Motor neuron (in vitro differentiated cells): ENCODE data around the gene RAD51B. TPM values are rescaled to one million over a fixed set of nuclear protein-coding genes. Genes with fewer than 3 reads are reported as not detected.
A peak's percentile ranks its signal among the peaks of the same experiment; 100 is the strongest.

Experiments used
- ATAC-seq, 8 experiments: fragments of 200-7000 bp; cut with Tn5 transposase; replicated peaks in 6 of 8; 2 replicates each; pipeline ENCODE4 v1.8.0; 2021; ENCODE audit warnings: mild to moderate bottlenecking in 8 of 8, moderate library complexity in 8 of 8
- H3K27ac ChIP-seq, 2 donors: fragments of 250-450 bp; sonication (Bioruptor Pico); 2 replicates each; pipeline ENCODE4 v1.9.0; 2021; ENCODE audit warnings: antibody characterized with exemption in 2 of 2, mild to moderate bottlenecking in 2 of 2, moderate library complexity in 1 of 2
- H3K4me1 ChIP-seq, 2 donors: fragments of 250-450 bp; sonication (Bioruptor Pico); replicated peaks in 1 of 2; 2 replicates each; pipeline ENCODE4 v1.6.1; 2021; ENCODE audit warnings: antibody characterized with exemption in 2 of 2, mild to moderate bottlenecking in 2 of 2, moderate library complexity in 1 of 2
- H3K4me3 ChIP-seq, 5 donors: fragments of 250-450 bp; sonication (Bioruptor Pico); 2 replicates each; pipeline ENCODE4 v1.9.0; 2021; ENCODE audit warnings: antibody characterized with exemption in 5 of 5, mild to moderate bottlenecking in 5 of 5, moderate library complexity in 4 of 5
- WGBS, 10 experiments: fragments of 450-650 bp; shearing (Covaris generic); methylation state at CpG; one replicate each; pipeline ENCODE4 v1.0.0; 2022; 5-methylcytosine and 5-hydroxymethylcytosine counted together
- in situ Hi-C, 9 experiments: fragments of 400-800 bp; cut with MboI; loops; one replicate each; pipeline ENCODE4 v1.15.0; 2021; ENCODE audit warnings: low sequenced_read_pairs in 9 of 9, low pct_unique_long_range_greater_than_20kb in 2 of 9; ENCODE audit not compliant: unreplicated experiment in 9 of 9
- total RNA-seq, 8 experiments: library from RNA; unstranded; fragments of 300-600 nt; gene quantifications; 2 replicates each; pipeline versions ENCODE4 v1.2.3 to v1.2.4, GENCODE V29; 2022

RAD51B gene
- total RNA-seq, 8 experiments from 2014 or later: 5.4 to 37.7 (median 11.0) TPM

GRCh38 chr14:68495101-68496039 is 675.8 kb downstream of the RAD51B start:
- peak in 1 of 8 experiments; percentile 20 for ATAC-seq
- WGBS, 10 experiments: 60 to 100% (median 87%) methylated on average over 1 to 13 of the region's 14 CpGs; no CpG with 5 or more reads in 2 of the 10 experiments
- Histone ChIP-seq H3K27ac (peak overlapping the region; percentile 15 to 25), H3K4me1 (peaks cover 66 to 70% of the 10 kb centered on the region in 2 donors), H3K4me3 (no peak overlapping the region)
- in situ Hi-C loops: no loop called here

GRCh38 chr14:68497011-68497410 is 677.4 kb downstream of the RAD51B start:
- peaks cover 58 to 69% of the 10 kb centered on the region in 2 donors for H3K4me1 ChIP-seq
- ATAC-seq: no peak
- no peak overlapping the region for H3K27ac ChIP-seq
- WGBS, 10 experiments: 32 to 100% (median 93%) methylated on average over 1 to 2 of the region's 2 CpGs; no CpG with 5 or more reads in 2 of the 10 experiments
- in situ Hi-C loops: no loop called here
- no peak overlapping the region for H3K4me3 ChIP-seq

GRCh38 chr14:68499451-68499850 is 679.9 kb downstream of the RAD51B start:
- Histone ChIP-seq H3K27ac (no peak overlapping the region), H3K4me3 (no peak overlapping the region), H3K4me1 (peaks cover 48 to 62% of the 10 kb centered on the region in 2 donors)
- in situ Hi-C loops: no loop called here
- WGBS, 10 experiments: 80 to 100% (median 94%) methylated on average over 1 to 6 of the region's 6 CpGs; no CpG with 5 or more reads in 2 of the 10 experiments
- no peak for ATAC-seq

- no peak overlapping the region for H3K27ac ChIP-seq
- peaks cover 37 to 60% of the 10 kb centered on the region in 2 donors for H3K4me1 ChIP-seq
- ATAC-seq: peak in 2 of 8 experiments; percentile 19 to 40
- 33 to 67% (median 50%) methylated on average over 1 to 3 of the region's 3 CpGs; no CpG with 5 or more reads in 5 of the 10 experiments for WGBS, 10 experiments
- H3K4me3 ChIP-seq: no peak overlapping the region
- in situ Hi-C loops: loop anchor here in 1 of 9 experiments (25.0 kb wide), 1 partner anchor 239 kb away; no protein-coding TSS in a partner anchor
These were observed 681.6 kb downstream of the RAD51B start for GRCh38 chr14:68501171-68501570.

GRCh38 chr14:68501614-68502052 is 682.1 kb downstream of the RAD51B start:
- 33 to 100% (median 89%) methylated on average over 1 to 5 of the region's 9 CpGs; no CpG with 5 or more reads in 6 of the 10 experiments for WGBS, 10 experiments
- ATAC-seq: no peak
- peaks cover 37 to 60% of the 10 kb centered on the region in 2 donors for H3K4me1 ChIP-seq
- no peak overlapping the region for H3K4me3 ChIP-seq
- H3K27ac ChIP-seq: no peak overlapping the region
- in situ Hi-C loops: loop anchor here in 1 of 9 experiments (25.0 kb wide), 1 partner anchor 239 kb away; no protein-coding TSS in a partner anchor

- no peak for ATAC-seq
- H3K4me3 ChIP-seq: no peak overlapping the region
- no peak overlapping the region for H3K27ac ChIP-seq
- H3K4me1 ChIP-seq: peaks cover 36 to 63% of the 10 kb centered on the region in 2 donors
- 48 to 100% (median 76%) methylated on average over 1 to 8 of the region's 8 CpGs; no CpG with 5 or more reads in 4 of the 10 experiments for WGBS, 10 experiments
- in situ Hi-C loops: loop anchor here in 1 of 9 experiments (25.0 kb wide), 1 partner anchor 240 kb away; no protein-coding TSS in a partner anchor
These were observed 682.7 kb downstream of the RAD51B start for GRCh38 chr14:68502230-68502629.

- ATAC-seq: no peak
- peaks cover 36 to 63% of the 10 kb centered on the region in 2 donors for H3K4me1 ChIP-seq
- peak overlapping the region in 1 of 2 donors; percentile 20 for H3K27ac ChIP-seq
- no peak overlapping the region for H3K4me3 ChIP-seq
- in situ Hi-C loops: loop anchor here in 1 of 9 experiments (25.0 kb wide), 1 partner anchor 241 kb away; no protein-coding TSS in a partner anchor
- WGBS, 10 experiments: 40 to 100% (median 83%) methylated on average over 1 to 6 of the region's 7 CpGs; no CpG with 5 or more reads in 2 of the 10 experiments
These were observed 683.7 kb downstream of the RAD51B start for GRCh38 chr14:68503186-68503825.

GRCh38 chr14:68504861-68505260 is 685.3 kb downstream of the RAD51B start:
- no peak for ATAC-seq
- 40 to 80% (median 65%) methylated on average over 2 to 5 of the region's 8 CpGs; no CpG with 5 or more reads in 2 of the 10 experiments for WGBS, 10 experiments
- no peak overlapping the region for H3K4me3 ChIP-seq
- H3K4me1 ChIP-seq: peaks cover 36 to 61% of the 10 kb centered on the region in 2 donors
- H3K27ac ChIP-seq: no peak overlapping the region
- in situ Hi-C loops: loop anchor here in 1 of 9 experiments (25.0 kb wide), 1 partner anchor 243 kb away; no protein-coding TSS in a partner anchor

GRCh38 chr14:68506021-68506644 is 686.6 kb downstream of the RAD51B start:
- Histone ChIP-seq H3K4me1 (peaks cover 30 to 61% of the 10 kb centered on the region in 2 donors), H3K27ac (peak overlapping the region; percentile 39 to 47), H3K4me3 (no peak overlapping the region)
- 19 to 86% (median 46%) methylated on average over 1 to 7 of the region's 17 CpGs; no CpG with 5 or more reads in 2 of the 10 experiments for WGBS, 10 experiments
- ATAC-seq: peak in 6 of 8 experiments; percentile 35 to 75 (median 68)
- in situ Hi-C loops: loop anchor here in 1 of 9 experiments (25.0 kb wide), 1 partner anchor 244 kb away; no protein-coding TSS in a partner anchor

GRCh38 chr14:68506645-68507419 is 687.3 kb downstream of the RAD51B start:
- H3K4me3 ChIP-seq: no peak overlapping the region
- peak in 1 of 8 experiments; percentile 62 for ATAC-seq
- in situ Hi-C loops: loop anchor here in 1 of 9 experiments (25.0 kb wide), 1 partner anchor 245 kb away; no protein-coding TSS in a partner anchor
- H3K27ac ChIP-seq: peak overlapping the region in 1 of 2 donors; percentile 39
- 70 to 93% (median 74%) methylated on average over 1 to 11 of the region's 11 CpGs; no CpG with 5 or more reads in 3 of the 10 experiments for WGBS, 10 experiments
- peaks cover 27 to 54% of the 10 kb centered on the region in 2 donors for H3K4me1 ChIP-seq

- no peak for ATAC-seq
- no peak overlapping the region for H3K27ac ChIP-seq
- WGBS, 10 experiments: 80 to 100% (median 97%) methylated on average over 1 to 9 of the region's 10 CpGs; no CpG with 5 or more reads in 4 of the 10 experiments
- peaks cover 24 to 48% of the 10 kb centered on the region in 2 donors for H3K4me1 ChIP-seq
- no peak overlapping the region for H3K4me3 ChIP-seq
- in situ Hi-C loops: loop anchor here in 1 of 9 experiments (25.0 kb wide), 1 partner anchor 245 kb away; no protein-coding TSS in a partner anchor
These were observed 688.0 kb downstream of the RAD51B start for GRCh38 chr14:68507544-68508081.
